HCT116 (cell line): ENCODE measurements around the gene IGFN1. TPM values are rescaled to one million over a fixed set of nuclear protein-coding genes. Genes with fewer than 3 reads are reported as not detected.

Experiments
- ATAC-seq: fragments of 200-7000 bp; cut with Tn5 transposase; 2 replicates; pipeline ENCODE4 v1.9.1; 2020; ENCODE audit warnings: mild to moderate bottlenecking, moderate library complexity
- BruUV-seq: library from RNA; stranded (reverse); fragments of 400-500 nt; replicated peaks from 2 replicates; lab custom pipeline; 2021; lab: Mats Ljungman, UMichigan
- CTCF ChIA-PET: fragments of 300-600 bp; sonication (Branson Sonifier 250); formaldehyde crosslinking; loops from one replicate; lab custom pipeline; 2021; ENCODE audit warnings: antibody characterized with exemption; lab: Charles Lee
- POLR2A ChIA-PET: fragments of 300-600, 350-600 bp; sonication (Branson Sonifier 250); formaldehyde crosslinking; loops from one replicate; lab custom pipeline; 2021; ENCODE audit warnings: antibody characterized with exemption; lab: Charles Lee
- RAD21 ChIA-PET, 2 experiments: fragments of 300-600 bp; sonication (Branson Sonifier 250); formaldehyde crosslinking; loops; one replicate each; lab custom pipeline; 2023; ENCODE audit warnings: low total read pairs in 2 of 2; ENCODE audit not compliant: uncharacterized antibody in 2 of 2, unreplicated experiment in 2 of 2, low non-redundant PET in 1 of 2; lab: Charles Lee
- DNase-seq: peaks from one replicate; pipeline ENCODE4 v3.0.0-alpha.2; 2010; ENCODE audit warnings: low read depth, low spot score
- H2AFZ ChIP-seq: fragments of 200-600 bp; shearing (Covaris generic), sonication (generic); 2 replicates; pipeline ENCODE4 v1.6.1; 2017; ENCODE audit warnings: low read depth, mixed run types, mixed read lengths, antibody characterized with exemption, low read length; ENCODE audit not compliant: poor library complexity, severe bottlenecking
- H3K27ac ChIP-seq: 2 replicates; pipeline ENCODE4 v1.5.1; 2012; ENCODE audit warnings: low read depth, low read length
- H3K27me3 ChIP-seq: fragments of 200-600 bp; sonication (generic); 2 replicates; pipeline ENCODE4 v1.6.1; 2016; ENCODE audit warnings: mixed run types, low read length, mixed read lengths; ENCODE audit not compliant: insufficient read depth
- H3K36me3 ChIP-seq, 2 experiments: fragments of 200-500 bp in 1 of 2; fragments of 200-600 bp in 1 of 2; sonication (Bioruptor generic) in 1 of 2; sonication (generic) in 1 of 2; 2 replicates each; pipeline versions ENCODE4 v1.5.1 to v1.6.1; 2014 to 2016; ENCODE audit warnings: low read length in 2 of 2, inconsistent platforms in 1 of 2, mixed read lengths in 1 of 2, mixed run types in 1 of 2; ENCODE audit not compliant: insufficient read depth in 2 of 2, control insufficient read depth in 1 of 2
- H3K4me1 ChIP-seq, 2 experiments: fragments of 200-600 bp in 1 of 2; sonication (generic) in 1 of 2; 2 replicates each; pipeline versions ENCODE4 v1.5.1 to v1.6.1; 2012 to 2017; ENCODE audit warnings: low read length in 2 of 2, inconsistent platforms in 1 of 2, mild to moderate bottlenecking in 1 of 2, mixed read lengths in 1 of 2, mixed run types in 1 of 2, moderate library complexity in 1 of 2; ENCODE audit not compliant: insufficient read depth in 2 of 2, control insufficient read depth in 1 of 2
- H3K4me2 ChIP-seq: fragments of 200-600 bp; sonication (generic); 2 replicates; pipeline ENCODE4 v1.6.1; 2017; ENCODE audit warnings: mixed run types, low read length, mixed read lengths
- H3K4me3 ChIP-seq, 2 experiments: fragments of 200-600 bp in 1 of 2; sonication (generic) in 1 of 2; replicated peaks in 1 of 2; 2 replicates each; pipeline ENCODE4 v1.5.1; 2011 to 2016; ENCODE audit warnings: low read length in 2 of 2, control low read depth in 1 of 2, low read depth in 1 of 2, mild to moderate bottlenecking in 1 of 2, mixed read lengths in 1 of 2, mixed run types in 1 of 2
- H3K79me2 ChIP-seq: fragments of 200-600 bp; sonication (generic); 2 replicates; pipeline ENCODE4 v1.6.1; 2017; ENCODE audit warnings: mild to moderate bottlenecking, mixed run types, low read length, moderate library complexity, mixed read lengths; ENCODE audit not compliant: insufficient read depth
- H3K9ac ChIP-seq: fragments of 200-600 bp; sonication (generic); 2 replicates; pipeline ENCODE4 v1.6.1; 2016; ENCODE audit warnings: low read length, mixed read lengths
- H3K9me2 ChIP-seq: fragments of 200-600 bp; sonication (generic), shearing (Covaris generic); 2 replicates; pipeline ENCODE4 v1.6.1; 2017; ENCODE audit warnings: mixed run types, mild to moderate bottlenecking, moderate library complexity; ENCODE audit not compliant: insufficient read depth
- H3K9me3 ChIP-seq, 2 experiments: fragments of 200-500 bp in 1 of 2; fragments of 200-600 bp in 1 of 2; sonication (Bioruptor generic) in 1 of 2; sonication (generic) in 1 of 2; 2 replicates each; pipeline ENCODE4 v1.6.1; 2014 to 2017; ENCODE audit warnings: low read length in 2 of 2, mixed read lengths in 2 of 2, inconsistent platforms in 1 of 2, low read depth in 1 of 2, mild to moderate bottlenecking in 1 of 2, mixed run types in 1 of 2, moderate library complexity in 1 of 2; ENCODE audit not compliant: control insufficient read depth in 1 of 2, insufficient read depth in 1 of 2
- H4K20me1 ChIP-seq: fragments of 200-600 bp; sonication (generic), shearing (Covaris generic); 2 replicates; pipeline ENCODE4 v1.6.1; 2017; ENCODE audit warnings: mixed run types, mild to moderate bottlenecking, moderate library complexity; ENCODE audit not compliant: insufficient read depth
- CBX3 ChIP-seq: IDR thresholded peaks from 2 replicates; pipeline ENCODE4 v1.6.1; 2012; ENCODE audit warnings: low read depth
- CEBPB ChIP-seq: IDR thresholded peaks from 2 replicates; pipeline ENCODE4 v1.6.1; 2012; ENCODE audit warnings: low read depth
- CTCF ChIP-seq, 3 experiments: fragments of 200-600 bp in 1 of 3; sonication (generic) in 1 of 3; IDR thresholded peaks in 2 of 3; conservative IDR thresholded peaks in 1 of 3; 2 replicates each; pipeline ENCODE4 v1.5.1; 2012 to 2017; ENCODE audit warnings: low read depth in 2 of 3, low read length in 2 of 3, antibody characterized with exemption in 1 of 3, borderline replicate concordance in 1 of 3, control low read depth in 1 of 3, mild to moderate bottlenecking in 1 of 3, mixed read lengths in 1 of 3, mixed run types in 1 of 3, moderate library complexity in 1 of 3; ENCODE audit not compliant: insufficient read depth in 1 of 3
- EGR1 ChIP-seq: IDR thresholded peaks from 2 replicates; pipeline ENCODE4 v1.6.1; 2012; ENCODE audit warnings: low read depth
- EZH2 ChIP-seq: fragments of 200-600 bp; sonication (generic); IDR thresholded peaks from 2 replicates; pipeline ENCODE4 v1.6.1; 2017; ENCODE audit warnings: antibody characterized with exemption, mixed run types
- EZH2phosphoT487 ChIP-seq: fragments of 200-600 bp; IDR thresholded peaks from 2 replicates; pipeline ENCODE4 v1.6.1; 2018; ENCODE audit warnings: antibody characterized with exemption, borderline replicate concordance
- JUND ChIP-seq: IDR thresholded peaks from 2 replicates; pipeline ENCODE4 v1.6.1; 2012
- REST ChIP-seq: IDR thresholded peaks from 2 replicates; pipeline ENCODE4 v1.6.1; 2012; ENCODE audit warnings: low read depth
- SP1 ChIP-seq: IDR thresholded peaks from 2 replicates; pipeline ENCODE4 v1.6.1; 2012; ENCODE audit warnings: low read depth
- SRF ChIP-seq: IDR thresholded peaks from 2 replicates; pipeline ENCODE4 v1.6.1; 2012; ENCODE audit warnings: low read depth
- TCF7L2 ChIP-seq: IDR thresholded peaks from 2 replicates; pipeline ENCODE4 v1.7.0; 2011; ENCODE audit warnings: borderline replicate concordance, inconsistent platforms; ENCODE audit not compliant: insufficient read depth, insufficient read length; ENCODE audit errors: extremely low read depth
- YY1 ChIP-seq: IDR thresholded peaks from 2 replicates; pipeline ENCODE4 v1.6.1; 2011; ENCODE audit warnings: low read length, low read depth, moderate library complexity, mild to moderate bottlenecking; ENCODE audit not compliant: insufficient replicate concordance; ENCODE audit errors: extremely low read depth
- ZNF274 ChIP-seq: fragments of 200-500 bp; sonication (Bioruptor generic); IDR thresholded peaks from 2 replicates; pipeline ENCODE4 v1.6.1; 2014; ENCODE audit warnings: mild to moderate bottlenecking, low read depth, low read length, inconsistent platforms
- intact Hi-C: fragments of 100-400 bp; cut with micrococcal nuclease; formaldehyde crosslinking; loops from 2 replicates; pipeline ENCODE4 v1.10.0; 2022
- total RNA-seq: library from RNA; stranded (reverse); gene quantifications from one replicate; pipeline ENCODE4 v1.2.1, GENCODE V29; 2021; ENCODE audit not compliant: unreplicated experiment
- TF ChIP-seq, protein P1 (sequence below): IDR thresholded peaks from 2 replicates; pipeline ENCODE4 v1.6.1; 2012

Gene IGFN1
- total RNA-seq, 1 experiment from 2014 or later: not detected

DNA sequence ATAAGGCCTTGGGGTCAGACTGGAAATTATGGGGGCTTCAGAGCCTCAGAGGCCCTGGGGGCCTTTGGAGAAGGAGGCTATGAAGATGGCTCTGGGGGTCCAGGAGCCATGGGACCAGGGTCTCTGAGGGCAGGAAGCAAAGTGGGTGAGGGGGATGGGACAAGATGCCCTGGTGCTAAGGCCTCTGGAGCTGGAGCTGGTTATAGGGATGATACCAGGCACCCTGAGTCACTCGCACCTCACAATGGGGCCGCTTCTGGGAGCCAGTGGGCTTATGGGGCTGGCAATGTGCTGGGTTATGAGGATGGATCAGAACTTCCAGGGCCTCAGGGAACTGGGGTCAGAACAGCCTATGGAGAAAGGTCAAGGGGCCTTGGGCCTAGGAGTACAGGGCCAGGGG lies 17.6 kb downstream of the IGFN1 start:
- intact Hi-C loops: no loop called here
- Histone ChIP-seq H3K9me2 (no peaks in the 10 kb centered on the region), H3K36me3 (no peaks in the 10 kb centered on the region), H3K9ac (no peak overlapping the region), H3K9me3 (no peaks in the 10 kb centered on the region), H3K4me3 (no peak overlapping the region), H3K4me2 (no peak overlapping the region), H3K79me2 (no peaks in the 10 kb centered on the region), H3K27ac (no peak overlapping the region), H2AFZ (no peak overlapping the region), H4K20me1 (no peaks in the 10 kb centered on the region), H3K27me3 (peaks cover 24% of the 10 kb centered on the region)
- POLR2A ChIA-PET: no interaction called here
- CTCF ChIA-PET: interaction anchor here (1.1 to 1.5 kb wide), 2 partner anchors 11 to 15 kb away, joined by 3 read pairs; no protein-coding TSS in a partner anchor
- DNase-seq (no peak), ATAC-seq (no peak)
- RAD21 ChIA-PET: no interaction called here
- no peak for TF ChIP-seq YY1
- TF ChIP-seq, all 23 proteins: peak for 0
- BruUV-seq: no TSS peak
- H3K4me1 ChIP-seq: no peaks in the 10 kb centered on the region

GRCh38 chr1:201212056-201212455 lies 21.4 kb downstream of the IGFN1 start:
- Histone ChIP-seq H2AFZ (no peak overlapping the region), H3K4me3 (no peak overlapping the region), H3K9me2 (no peaks in the 10 kb centered on the region), H3K79me2 (no peaks in the 10 kb centered on the region), H3K9me3 (no peaks in the 10 kb centered on the region), H3K9ac (no peak overlapping the region), H3K27ac (no peak overlapping the region), H3K27me3 (peaks cover 17% of the 10 kb centered on the region; the same call in 1 of the 2 replicates), H3K4me2 (no peak overlapping the region), H4K20me1 (no peaks in the 10 kb centered on the region), H3K36me3 (no peaks in the 10 kb centered on the region), H3K4me1 (no peaks in the 10 kb centered on the region)
- no TSS peak for BruUV-seq
- CTCF ChIA-PET: no interaction called here
- intact Hi-C loops: no loop called here
- POLR2A ChIA-PET: no interaction called here
- RAD21 ChIA-PET: no interaction called here
- no peak for DNase-seq
- ATAC-seq: no peak
- no peak for TF ChIP-seq SRF
- no peak for TF ChIP-seq CEBPB
- no peak for TF ChIP-seq ZNF274
- TF ChIP-seq EZH2: no peak
- no peak for TF ChIP-seq JUND
- no peak for TF ChIP-seq EGR1
- TF ChIP-seq TCF7L2: no peak
- TF ChIP-seq CBX3: no peak
- TF ChIP-seq EZH2phosphoT487: no peak
- no peak for TF ChIP-seq CTCF (IDR thresholded peaks at IDR 0.05 in 2 of 3, conservative IDR thresholded peaks at IDR 0.05 in 1 of 3; ENCODE audit: borderline replicate concordance in 1 of 3, insufficient read depth in 1 of 3, low read depth in 2 of 3, low read length in 2 of 3)
- TF ChIP-seq, protein P1, sequence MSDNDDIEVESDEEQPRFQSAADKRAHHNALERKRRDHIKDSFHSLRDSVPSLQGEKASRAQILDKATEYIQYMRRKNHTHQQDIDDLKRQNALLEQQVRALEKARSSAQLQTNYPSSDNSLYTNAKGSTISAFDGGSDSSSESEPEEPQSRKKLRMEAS: no peak
- no peak for TF ChIP-seq REST
- TF ChIP-seq SP1: no peak
